HepG2 (cell line): ENCODE data around the gene ATP6V0A1. TPM values are rescaled to one million over a fixed set of nuclear protein-coding genes. Genes with fewer than 3 reads are reported as not detected.

Source experiments
- ADNP ChIP-seq: sonication (generic); formaldehyde crosslinking; IDR thresholded peaks from 2 replicates; pipeline ENCODE4 v1.4.0; 2020; ENCODE audit warnings: missing genetic modification reagents
- AKAP8 ChIP-seq: sonication (generic); formaldehyde crosslinking; IDR thresholded peaks from 2 replicates; pipeline ENCODE4 v1.5.1; 2020; ENCODE audit warnings: mild to moderate bottlenecking, missing genetic modification reagents
- CC2D1A ChIP-seq: sonication (generic); formaldehyde crosslinking; IDR thresholded peaks from 2 replicates; pipeline ENCODE4 v1.8.1; 2023; ENCODE audit warnings: mild to moderate bottlenecking, missing genetic modification reagents
- CENPX ChIP-seq: sonication (generic); formaldehyde crosslinking; IDR thresholded peaks from 2 replicates; pipeline ENCODE4 v1.9.0; 2021; ENCODE audit warnings: mild to moderate bottlenecking, missing genetic modification reagents, moderate library complexity
- GTF3A ChIP-seq: sonication (generic); formaldehyde crosslinking; conservative IDR thresholded peaks from 2 replicates; pipeline ENCODE4 v1.4.0; 2020; ENCODE audit warnings: mild to moderate bottlenecking, missing genetic modification reagents
- JARID2 ChIP-seq: sonication (generic); formaldehyde crosslinking; IDR thresholded peaks from 2 replicates; pipeline ENCODE4 v1.8.1; 2023; ENCODE audit warnings: missing genetic modification reagents, inconsistent platforms; ENCODE audit not compliant: insufficient replicate concordance
- KMT2A ChIP-seq: sonication (generic); formaldehyde crosslinking; IDR thresholded peaks from 2 replicates; pipeline ENCODE4 v1.4.0; 2020; ENCODE audit warnings: missing genetic modification reagents
- LCORL ChIP-seq, 2 experiments: fragments of 450-650 bp in 1 of 2; sonication (generic) in 1 of 2; formaldehyde crosslinking in 1 of 2; IDR thresholded peaks; 2 replicates each; pipeline versions ENCODE4 v1.5.0 to v1.6.1; 2017 to 2020; ENCODE audit warnings: antibody characterized with exemption in 1 of 2, missing genetic modification reagents in 1 of 2
- MAF1 ChIP-seq: sonication (generic); formaldehyde crosslinking; IDR thresholded peaks from 2 replicates; pipeline ENCODE4 v1.5.0; 2020; ENCODE audit warnings: missing genetic modification reagents, borderline replicate concordance
- MYC ChIP-seq: sonication (generic); formaldehyde crosslinking; IDR thresholded peaks from 2 replicates; pipeline ENCODE4 v1.9.0; 2021; ENCODE audit warnings: missing genetic modification reagents, borderline replicate concordance
- NFIB ChIP-seq: sonication (generic); formaldehyde crosslinking; IDR thresholded peaks from 2 replicates; pipeline ENCODE4 v1.9.0; 2021; ENCODE audit warnings: missing genetic modification reagents, mild to moderate bottlenecking, borderline replicate concordance
- PAF1 ChIP-seq: IDR thresholded peaks from 2 replicates; pipeline ENCODE4 v1.6.1; 2016; ENCODE audit warnings: missing genetic modification reagents, missing compliant biosample characterization
- PRPF4 ChIP-seq: fragments of 200-400 bp; formaldehyde crosslinking; IDR thresholded peaks from 2 replicates; pipeline ENCODE4 v1.6.1; 2016; ENCODE audit warnings: low read length, low read depth; ENCODE audit not compliant: poor library complexity, severe bottlenecking
- RAD21 ChIP-seq: fragments of 450-650 bp; formaldehyde crosslinking; IDR thresholded peaks from 2 replicates; pipeline ENCODE4 v1.5.0; 2020; ENCODE audit warnings: mild to moderate bottlenecking
- RARA ChIP-seq: IDR thresholded peaks from 2 replicates; pipeline ENCODE4 v1.6.1; 2016; ENCODE audit warnings: missing genetic modification reagents, missing compliant biosample characterization
- RCOR2 ChIP-seq: IDR thresholded peaks from 2 replicates; pipeline ENCODE4 v1.6.1; 2016; ENCODE audit warnings: missing biosample characterization, missing genetic modification reagents
- REL ChIP-seq: sonication (generic); formaldehyde crosslinking; conservative IDR thresholded peaks from 2 replicates; pipeline ENCODE4 v1.8.0; 2022; ENCODE audit warnings: mild to moderate bottlenecking, missing genetic modification reagents, moderate library complexity
- SATB2 ChIP-seq: sonication (generic); formaldehyde crosslinking; IDR thresholded peaks from 2 replicates; pipeline ENCODE4 v1.5.0; 2020; ENCODE audit warnings: missing genetic modification reagents
- SNRNP70 ChIP-seq: fragments of 200-400 bp; formaldehyde crosslinking; IDR thresholded peaks from 2 replicates; pipeline ENCODE4 v1.6.1; 2017; ENCODE audit warnings: mild to moderate bottlenecking, low read depth, low read length, moderate library complexity
- STAG1 ChIP-seq: sonication (generic); formaldehyde crosslinking; IDR thresholded peaks from 2 replicates; pipeline ENCODE4 v1.4.0; 2020; ENCODE audit warnings: missing genetic modification reagents
- TAF15 ChIP-seq: fragments of 200-400 bp; formaldehyde crosslinking; IDR thresholded peaks from one replicate; pipeline ENCODE4 v1.6.1; 2018; ENCODE audit warnings: mild to moderate bottlenecking, low read depth, low read length; ENCODE audit not compliant: poor library complexity, severe bottlenecking
- TEAD3 ChIP-seq: optimal IDR thresholded peaks from 2 replicates; pipeline ENCODE3; 2016; ENCODE audit warnings: borderline replicate concordance
- TP53 ChIP-seq: sonication (generic); formaldehyde crosslinking; conservative IDR thresholded peaks from 2 replicates; pipeline ENCODE4 v1.4.0; 2020; ENCODE audit warnings: missing genetic modification reagents
- U2AF1 ChIP-seq: fragments of 200-400 bp; formaldehyde crosslinking; optimal IDR thresholded peaks from 2 replicates; pipeline ENCODE3; 2017; ENCODE audit warnings: mild to moderate bottlenecking, low read depth, low read length
- ZNF138 ChIP-seq: sonication (generic); formaldehyde crosslinking; IDR thresholded peaks from 2 replicates; pipeline ENCODE4 v1.5.0; 2020; ENCODE audit warnings: mild to moderate bottlenecking, low read depth, missing genetic modification reagents
- ZNF432 ChIP-seq: sonication (generic); formaldehyde crosslinking; IDR thresholded peaks from 2 replicates; pipeline ENCODE4 v1.5.0; 2020; ENCODE audit warnings: missing genetic modification reagents, mild to moderate bottlenecking, borderline replicate concordance
- ZNF766 ChIP-seq: sonication (generic); formaldehyde crosslinking; IDR thresholded peaks from 2 replicates; pipeline ENCODE4 v1.5.0; 2020; ENCODE audit warnings: missing genetic modification reagents, borderline replicate concordance
- ZSCAN31 ChIP-seq: sonication (generic); formaldehyde crosslinking; IDR thresholded peaks from 2 replicates; pipeline ENCODE4 v1.5.0; 2020; ENCODE audit warnings: low read depth, mild to moderate bottlenecking, missing genetic modification reagents
- polyA plus RNA-seq, 8 experiments: library from polyadenylated mRNA; depleted of rRNA in 3 of 8; stranded (reverse) in 7 of 8; unstranded in 1 of 8; fragments of >200 nt; fragmentation: Illumina TruSeq in 4 of 8; extraction: Trizol in 4 of 8; gene quantifications; 2 replicates each; pipeline versions ENCODE4 v1.2.1 to v1.2.3, GENCODE V29; 2011 to 2016; ENCODE audit warnings: low read depth in 4 of 8, missing spikeins in 1 of 8, mixed read lengths in 1 of 8; ENCODE audit not compliant: insufficient read depth in 1 of 8
- total RNA-seq, 5 experiments: library from RNA; depleted of rRNA; stranded (reverse); fragments of >200 nt; fragmentation: Illumina TruSeq; extraction: Trizol; gene quantifications; 2 replicates each; pipeline ENCODE4 v1.2.3, GENCODE V29; 2016; ENCODE audit warnings: low read depth in 1 of 5
- TF ChIP-seq, protein P1 (sequence below): IDR thresholded peaks from 2 replicates; pipeline ENCODE4 v1.6.1; 2016; ENCODE audit warnings: missing compliant biosample characterization, missing genetic modification reagents, borderline replicate concordance
- TF ChIP-seq, protein P2 (sequence below): sonication (generic); formaldehyde crosslinking; conservative IDR thresholded peaks from 2 replicates; pipeline ENCODE4 v1.8.0; 2022; ENCODE audit warnings: low read depth, missing genetic modification reagents

Gene ATP6V0A1
- total and polyA plus RNA-seq, 2 of the 13 experiments (the other 11 are each of a cell fraction or from before 2014, with no cell fraction given), result 27.9 to 54.1 TPM

DNA sequence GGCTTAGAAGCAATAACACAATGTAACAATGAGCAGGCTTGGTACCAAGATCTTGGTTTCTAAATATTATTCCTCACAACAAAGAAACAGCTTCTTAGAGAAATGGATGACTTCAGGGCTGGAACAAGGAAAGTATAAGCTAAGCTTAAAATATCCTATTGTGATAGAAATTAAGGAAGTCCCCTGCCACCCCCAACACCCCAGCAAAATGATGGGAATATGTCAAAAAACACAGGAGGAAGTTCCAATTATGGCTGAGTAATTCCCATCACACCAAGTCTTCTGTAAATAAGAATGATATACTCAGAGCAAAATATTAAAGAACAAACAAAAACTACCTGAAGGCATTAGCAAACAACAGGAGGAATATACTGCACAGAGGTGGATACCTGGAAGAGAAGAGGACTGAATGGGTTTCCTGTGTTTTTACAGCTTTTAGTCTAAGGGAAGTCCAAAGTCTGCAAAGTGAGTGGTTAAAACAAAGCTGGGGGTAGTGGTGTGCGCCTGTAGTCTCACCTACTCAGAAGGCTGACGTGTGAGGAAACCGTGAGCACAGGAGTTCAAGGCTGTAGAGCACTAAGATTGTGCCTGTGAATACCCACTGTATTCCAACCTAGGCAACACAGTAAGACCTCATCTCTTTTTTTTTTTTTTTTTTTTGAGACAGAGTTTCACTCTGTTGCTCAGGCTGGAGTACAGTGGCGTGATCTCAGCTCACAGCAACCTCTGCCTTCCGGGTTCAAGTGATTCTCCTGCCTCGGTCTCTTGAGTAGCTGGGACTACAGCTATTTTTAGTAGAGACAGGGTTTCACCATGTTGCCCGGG lies 17.1 kb upstream of the ATP6V0A1 start (continued):
- TF ChIP-seq CENPX (CRISPR knock-in tag) (no peak), SNRNP70 (no peak), STAG1 (CRISPR knock-in tag) (0 out of 2 replicates have a peak, but pooled peaks have one; percentile 2), RCOR2 (CRISPR knock-in tag) (no peak; the same call in 1 of the 2 replicates), TAF15 (no peak), PAF1 (CRISPR knock-in tag) (no peak), REL (CRISPR knock-in tag) (no peak), RAD21 (CRISPR knock-in tag) (no peak), SATB2 (CRISPR knock-in tag) (no peak), CC2D1A (CRISPR knock-in tag) (no peak), MYC (CRISPR knock-in tag) (no peak), GTF3A (CRISPR knock-in tag) (0 out of 2 replicates have a peak, but pooled peaks have one; percentile 15), RARA (peak; percentile 59), AKAP8 (CRISPR knock-in tag) (no peak), NFIB (CRISPR knock-in tag) (no peak), JARID2 (CRISPR knock-in tag) (no peak), U2AF1 (no peak), ZNF138 (CRISPR knock-in tag) (0 out of 2 replicates have a peak, but pooled peaks have one; percentile 24), ZNF432 (no peak), MAF1 (CRISPR knock-in tag) (no peak), ZNF766 (CRISPR knock-in tag) (no peak), ADNP (CRISPR knock-in tag) (0 out of 2 replicates have a peak, but pooled peaks have one; percentile 8), KMT2A (CRISPR knock-in tag) (no peak), LCORL (IDR thresholded peaks at IDR 0.05) (no peak), LCORL (CRISPR knock-in tag; IDR thresholded peaks at IDR 0.05) (peak; percentile 72), TEAD3 (CRISPR knock-in tag) (peak; percentile 15), ZSCAN31 (no peak), TP53 (CRISPR knock-in tag) (no peak), PRPF4 (no peak)
- TF ChIP-seq, protein P1, sequence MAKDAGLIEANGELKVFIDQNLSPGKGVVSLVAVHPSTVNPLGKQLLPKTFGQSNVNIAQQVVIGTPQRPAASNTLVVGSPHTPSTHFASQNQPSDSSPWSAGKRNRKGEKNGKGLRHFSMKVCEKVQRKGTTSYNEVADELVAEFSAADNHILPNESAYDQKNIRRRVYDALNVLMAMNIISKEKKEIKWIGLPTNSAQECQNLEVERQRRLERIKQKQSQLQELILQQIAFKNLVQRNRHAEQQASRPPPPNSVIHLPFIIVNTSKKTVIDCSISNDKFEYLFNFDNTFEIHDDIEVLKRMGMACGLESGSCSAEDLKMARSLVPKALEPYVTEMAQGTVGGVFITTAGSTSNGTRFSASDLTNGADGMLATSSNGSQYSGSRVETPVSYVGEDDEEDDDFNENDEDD (CRISPR knock-in tag), result no peak
- TF ChIP-seq, protein P2, sequence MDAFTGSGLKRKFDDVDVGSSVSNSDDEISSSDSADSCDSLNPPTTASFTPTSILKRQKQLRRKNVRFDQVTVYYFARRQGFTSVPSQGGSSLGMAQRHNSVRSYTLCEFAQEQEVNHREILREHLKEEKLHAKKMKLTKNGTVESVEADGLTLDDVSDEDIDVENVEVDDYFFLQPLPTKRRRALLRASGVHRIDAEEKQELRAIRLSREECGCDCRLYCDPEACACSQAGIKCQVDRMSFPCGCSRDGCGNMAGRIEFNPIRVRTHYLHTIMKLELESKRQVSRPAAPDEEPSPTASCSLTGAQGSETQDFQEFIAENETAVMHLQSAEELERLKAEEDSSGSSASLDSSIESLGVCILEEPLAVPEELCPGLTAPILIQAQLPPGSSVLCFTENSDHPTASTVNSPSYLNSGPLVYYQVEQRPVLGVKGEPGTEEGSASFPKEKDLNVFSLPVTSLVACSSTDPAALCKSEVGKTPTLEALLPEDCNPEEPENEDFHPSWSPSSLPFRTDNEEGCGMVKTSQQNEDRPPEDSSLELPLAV (CRISPR knock-in tag), result no peak
